ENCODE measurements around the gene IRGC. TPM values are rescaled to one million over a fixed set of nuclear protein-coding genes. Genes with fewer than 3 reads are reported as not detected.

IRGC gene
- total RNA-seq, 1 experiment from 2014 or later, result not detected

DNA sequence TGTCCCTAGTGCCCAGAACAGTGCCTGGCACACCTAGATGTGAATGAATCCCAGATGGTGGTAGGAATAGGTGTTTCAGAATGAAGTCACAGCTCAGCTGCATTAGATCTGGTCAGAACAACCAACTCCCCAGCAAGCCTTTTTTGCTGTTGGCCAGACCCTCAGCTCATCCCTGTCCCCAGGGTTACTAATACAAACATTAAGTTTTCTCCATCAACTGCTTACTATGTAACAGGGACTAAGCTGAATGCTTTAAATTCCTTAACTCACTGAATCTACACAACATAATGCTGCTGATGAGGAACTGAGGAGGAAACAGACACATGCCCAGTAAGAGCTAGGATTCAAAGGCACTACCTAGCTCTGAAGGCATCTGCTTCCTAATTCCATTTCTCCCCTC, 20.1 kb downstream of the IRGC start:
- no peaks in the 10 kb centered on the region for H3K9me3 ChIP-seq
- peaks cover 96% of the 10 kb centered on the region for H3K36me3 ChIP-seq
- H3K27me3 ChIP-seq, result no peaks in the 10 kb centered on the region
- no peak overlapping the region for H3K4me3 ChIP-seq
- no peak for DNase-seq

DNA sequence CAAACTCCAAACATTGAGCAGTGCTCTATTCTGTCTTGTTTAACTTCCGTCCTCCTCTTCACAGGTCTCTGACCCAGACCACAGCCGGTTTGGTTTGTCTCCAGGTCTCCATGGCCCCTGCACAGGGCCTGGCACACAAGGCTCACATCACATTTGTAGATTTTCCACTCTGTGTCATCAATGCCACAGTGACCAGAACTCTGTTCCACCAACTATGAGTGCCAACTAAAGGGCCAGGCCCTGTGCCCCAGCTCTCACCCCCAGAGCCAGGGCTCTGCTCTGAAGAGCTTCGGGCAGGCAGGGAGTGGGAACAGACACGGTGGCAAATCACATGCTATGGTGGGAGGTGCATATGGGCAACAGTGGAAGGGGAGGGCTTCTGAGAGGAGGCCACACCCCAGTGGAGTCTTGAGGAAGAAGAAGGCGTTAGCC, 22.9 kb downstream of the IRGC start:
- DNase-seq, result no peak
- no peaks in the 10 kb centered on the region for H3K9me3 ChIP-seq
- no peak overlapping the region for H3K4me3 ChIP-seq
- H3K27me3 ChIP-seq, result no peaks in the 10 kb centered on the region
- H3K36me3 ChIP-seq, result peaks cover 96% of the 10 kb centered on the region

DNA sequence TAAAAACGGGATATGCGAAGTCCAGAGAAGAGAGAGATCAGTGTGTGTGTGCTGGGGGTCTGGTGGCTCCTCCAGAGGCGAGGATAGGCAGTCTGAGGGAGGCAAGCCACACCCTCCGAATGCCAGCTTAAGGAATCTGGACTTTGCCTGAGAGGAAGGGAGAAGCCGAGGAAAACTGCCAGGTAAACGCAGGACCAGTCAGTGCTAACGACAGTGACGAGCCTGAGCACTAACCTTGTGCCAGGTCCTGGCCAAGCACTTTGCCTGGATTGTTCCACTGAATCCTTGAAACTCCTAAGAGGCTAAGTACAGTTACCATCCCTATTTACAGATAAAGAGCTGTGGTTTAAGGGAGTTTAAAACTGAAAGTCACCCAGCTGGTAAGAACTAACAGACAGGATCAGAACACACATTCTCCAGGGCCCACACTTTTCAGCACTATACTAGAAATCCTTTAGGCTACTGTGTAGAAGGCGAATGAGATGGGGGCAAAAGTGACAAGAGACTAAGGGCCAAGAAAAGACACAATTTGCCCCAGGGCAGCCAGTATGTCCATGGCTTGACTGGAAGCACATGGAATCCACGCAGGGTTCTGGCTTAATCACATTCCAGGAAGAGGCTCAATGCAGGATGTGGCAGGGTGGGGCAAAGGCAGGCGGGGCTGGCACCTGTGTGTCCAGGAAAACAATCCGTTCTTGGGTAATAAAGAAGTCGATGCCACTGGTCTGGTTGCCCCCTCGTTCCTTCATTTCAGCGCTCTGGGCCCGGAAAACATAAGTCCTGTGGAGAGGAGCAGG, 23.8 kb downstream of the IRGC start:
- Histone ChIP-seq H3K27me3 (no peaks in the 10 kb centered on the region), H3K4me3 (no peak overlapping the region), H3K36me3 (peaks cover 97% of the 10 kb centered on the region), H3K9me3 (no peaks in the 10 kb centered on the region)
- no peak for DNase-seq

DNA sequence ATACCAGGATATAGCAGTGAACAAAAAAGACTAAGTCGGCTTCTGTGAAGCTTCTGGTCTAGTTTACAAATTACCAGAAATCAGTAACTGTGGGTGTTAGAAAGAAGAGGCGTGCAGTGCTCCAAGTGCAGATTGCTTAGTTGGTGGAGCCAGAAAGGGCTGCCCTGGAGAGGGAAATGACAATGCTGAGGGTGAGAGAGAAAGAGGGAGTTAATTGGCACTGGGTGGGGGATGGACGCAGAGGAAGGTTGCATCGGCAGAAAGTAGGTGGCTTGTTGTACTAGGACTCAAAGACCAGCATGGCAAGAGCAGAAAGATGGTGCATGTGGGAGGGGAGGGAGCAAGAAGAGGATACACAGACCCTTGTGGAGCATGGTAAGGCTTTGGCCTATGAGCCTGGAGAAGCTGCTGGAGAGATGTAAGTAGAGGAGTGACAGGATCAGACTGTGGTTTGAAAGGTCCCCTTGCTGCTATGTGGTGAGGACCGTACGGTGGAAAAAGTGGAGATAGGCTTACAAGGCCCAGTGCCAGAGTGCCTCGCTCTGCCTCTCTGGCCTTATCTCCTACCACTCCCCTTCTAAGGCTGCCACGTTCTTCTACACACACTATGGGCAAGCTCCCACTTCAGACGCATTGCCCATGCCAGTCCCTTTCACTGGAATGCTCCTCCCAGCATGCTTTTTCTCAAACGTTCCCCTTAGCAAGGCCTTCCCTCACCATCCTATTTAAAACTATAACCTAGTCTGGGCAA, 25.4 kb downstream of the IRGC start:
- no peaks in the 10 kb centered on the region for H3K9me3 ChIP-seq
- peaks cover 99% of the 10 kb centered on the region for H3K36me3 ChIP-seq
- H3K27me3 ChIP-seq, result no peaks in the 10 kb centered on the region
- no peak for DNase-seq
- no peak overlapping the region for H3K4me3 ChIP-seq

DNA sequence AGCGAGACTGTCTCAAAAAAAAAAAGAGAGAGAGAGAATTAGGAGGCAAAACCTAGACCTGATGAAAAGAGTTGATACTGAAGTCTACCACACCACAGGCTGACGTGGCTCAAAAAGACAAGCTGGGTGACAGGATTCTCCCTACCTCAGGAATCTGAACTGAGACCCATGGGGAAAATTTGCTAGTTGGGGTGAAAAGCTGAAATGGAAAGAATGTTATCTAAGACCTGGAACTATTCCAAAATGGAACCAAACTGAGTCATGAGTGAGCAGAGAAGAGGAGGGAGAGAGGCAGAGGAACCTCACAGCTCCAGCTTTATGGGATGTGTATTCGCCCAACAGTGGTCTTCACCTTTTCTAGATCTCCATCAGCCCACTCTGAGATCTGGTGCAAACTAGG, 27.2 kb downstream of the IRGC start:
- peaks cover 96% of the 10 kb centered on the region for H3K36me3 ChIP-seq
- no peak for DNase-seq
- no peaks in the 10 kb centered on the region for H3K9me3 ChIP-seq
- no peak overlapping the region for H3K4me3 ChIP-seq
- no peaks in the 10 kb centered on the region for H3K27me3 ChIP-seq

DNA sequence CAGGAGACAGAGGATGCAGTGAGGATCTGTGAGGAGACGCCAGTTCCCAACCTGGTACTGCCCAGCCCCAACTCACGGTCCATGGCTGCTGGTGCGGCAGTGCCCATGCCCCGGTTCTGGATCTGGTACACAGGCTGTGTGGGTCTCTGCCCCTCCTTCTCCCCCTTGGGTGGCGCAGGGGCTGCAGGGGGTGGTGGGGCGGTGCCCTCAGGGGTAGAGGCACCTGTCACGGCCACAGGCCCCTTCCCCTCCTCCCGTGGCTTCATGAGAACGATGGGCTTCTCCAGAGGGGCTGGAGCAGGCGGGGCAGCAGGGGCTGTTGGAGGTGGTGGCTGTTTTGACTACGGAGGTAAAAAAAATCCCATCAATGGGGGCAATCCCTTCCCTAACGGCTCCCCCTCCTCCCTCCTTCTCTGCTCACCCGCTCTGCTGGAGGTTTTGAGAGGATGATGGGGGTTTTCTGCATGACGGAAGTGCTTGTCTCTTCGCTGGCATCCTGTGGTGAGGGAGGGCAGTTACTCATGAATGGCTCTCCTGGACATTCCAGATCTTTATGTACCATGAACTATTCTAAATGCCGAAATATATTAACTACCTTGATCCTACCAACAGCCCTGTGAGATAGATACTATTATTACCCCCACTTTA, 31.8 kb downstream of the IRGC start:
- Histone ChIP-seq H3K4me3 (no peak overlapping the region), H3K36me3 (peaks cover 89% of the 10 kb centered on the region), H3K9me3 (no peaks in the 10 kb centered on the region), H3K27me3 (no peaks in the 10 kb centered on the region)
- DNase-seq, result no peak

DNA sequence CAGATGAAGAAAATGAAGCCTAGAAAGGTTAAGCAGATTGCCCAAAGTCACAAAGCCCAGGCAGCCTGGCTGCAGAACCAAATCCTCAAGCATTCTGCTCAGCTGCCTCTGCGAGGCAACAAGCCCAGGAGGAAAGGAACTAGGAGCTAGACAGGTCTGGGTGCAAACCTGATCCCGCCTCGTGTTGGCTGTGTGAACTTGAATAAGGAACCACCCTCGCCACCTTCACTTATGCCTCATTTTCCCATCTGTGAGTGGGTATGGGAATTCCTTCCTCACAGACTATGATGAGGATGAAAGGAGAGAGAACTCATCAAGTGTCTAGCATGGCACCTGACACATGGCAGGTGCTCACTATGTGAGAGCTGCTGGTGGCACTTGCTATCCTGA, 32.3 kb downstream of the IRGC start:
- H3K36me3 ChIP-seq, result peaks cover 84% of the 10 kb centered on the region
- H3K9me3 ChIP-seq, result no peaks in the 10 kb centered on the region
- no peaks in the 10 kb centered on the region for H3K27me3 ChIP-seq
- no peak overlapping the region for H3K4me3 ChIP-seq
- no peak for DNase-seq

DNA sequence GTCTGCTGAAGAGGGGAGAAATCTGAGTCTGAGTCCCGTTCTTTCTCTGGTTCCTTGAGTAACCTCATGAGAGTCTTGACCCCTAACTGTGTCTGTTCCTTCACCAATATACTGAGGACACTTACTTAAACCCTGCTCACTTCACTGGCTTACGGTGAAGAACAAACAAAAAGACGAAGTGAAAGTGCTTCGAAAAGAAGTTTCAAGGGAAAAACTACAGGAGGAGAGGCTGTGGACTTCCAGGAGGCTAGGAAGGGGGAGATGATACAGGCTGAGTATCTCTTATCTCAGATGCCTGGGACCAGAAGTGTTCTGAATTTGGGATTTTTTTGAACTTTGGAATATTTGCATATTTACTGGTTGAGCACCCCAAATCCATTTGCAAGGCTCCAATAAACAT, 32.8 kb downstream of the IRGC start:
- no peak for DNase-seq
- no peaks in the 10 kb centered on the region for H3K27me3 ChIP-seq
- H3K9me3 ChIP-seq, result no peaks in the 10 kb centered on the region
- no peak overlapping the region for H3K4me3 ChIP-seq
- H3K36me3 ChIP-seq, result peaks cover 79% of the 10 kb centered on the region

DNA sequence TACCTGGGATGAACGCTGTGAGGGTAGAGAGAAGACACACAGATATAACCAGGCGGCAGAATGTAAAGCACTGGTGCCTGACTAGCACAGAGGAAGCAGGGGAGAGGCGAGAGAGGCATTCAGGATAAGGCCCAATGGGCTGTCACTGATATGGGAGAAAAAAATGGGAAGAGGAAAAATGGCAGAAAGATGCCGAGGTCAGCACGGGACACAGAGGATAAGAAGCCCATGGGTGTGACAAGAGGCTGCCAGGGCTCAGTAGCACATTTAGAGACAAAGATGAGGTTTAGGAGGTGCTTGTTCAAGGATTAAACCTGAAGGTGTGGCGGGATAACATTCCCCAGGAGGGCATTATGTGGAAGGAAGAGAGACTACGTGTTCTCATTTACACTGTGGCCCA, 33.3 kb downstream of the IRGC start:
- Histone ChIP-seq H3K36me3 (peaks cover 76% of the 10 kb centered on the region), H3K4me3 (no peak overlapping the region), H3K9me3 (no peaks in the 10 kb centered on the region), H3K27me3 (no peaks in the 10 kb centered on the region)
- DNase-seq, result no peak

DNA sequence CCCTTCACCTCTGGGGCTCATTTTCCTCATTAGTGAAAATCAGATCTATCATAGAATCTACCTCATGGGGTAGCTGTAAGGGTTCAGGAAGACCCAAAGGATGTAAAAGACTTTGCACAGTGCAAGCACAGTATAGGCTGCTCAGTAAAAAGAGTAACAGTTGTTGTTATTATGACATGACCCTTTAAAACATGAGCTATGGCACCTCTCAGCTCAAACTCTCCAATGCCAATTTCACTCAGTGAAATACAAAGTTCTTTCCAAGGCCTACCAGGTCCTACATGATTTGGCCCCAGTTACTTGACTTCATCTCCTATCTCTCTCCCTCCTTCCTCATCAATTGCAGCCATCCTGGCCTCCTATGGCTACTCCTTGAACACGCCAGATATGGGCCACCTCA, 34.0 kb downstream of the IRGC start:
- Histone ChIP-seq H3K4me3 (no peak overlapping the region), H3K27me3 (no peaks in the 10 kb centered on the region), H3K36me3 (peaks cover 69% of the 10 kb centered on the region), H3K9me3 (no peaks in the 10 kb centered on the region)
- no peak for DNase-seq

DNA sequence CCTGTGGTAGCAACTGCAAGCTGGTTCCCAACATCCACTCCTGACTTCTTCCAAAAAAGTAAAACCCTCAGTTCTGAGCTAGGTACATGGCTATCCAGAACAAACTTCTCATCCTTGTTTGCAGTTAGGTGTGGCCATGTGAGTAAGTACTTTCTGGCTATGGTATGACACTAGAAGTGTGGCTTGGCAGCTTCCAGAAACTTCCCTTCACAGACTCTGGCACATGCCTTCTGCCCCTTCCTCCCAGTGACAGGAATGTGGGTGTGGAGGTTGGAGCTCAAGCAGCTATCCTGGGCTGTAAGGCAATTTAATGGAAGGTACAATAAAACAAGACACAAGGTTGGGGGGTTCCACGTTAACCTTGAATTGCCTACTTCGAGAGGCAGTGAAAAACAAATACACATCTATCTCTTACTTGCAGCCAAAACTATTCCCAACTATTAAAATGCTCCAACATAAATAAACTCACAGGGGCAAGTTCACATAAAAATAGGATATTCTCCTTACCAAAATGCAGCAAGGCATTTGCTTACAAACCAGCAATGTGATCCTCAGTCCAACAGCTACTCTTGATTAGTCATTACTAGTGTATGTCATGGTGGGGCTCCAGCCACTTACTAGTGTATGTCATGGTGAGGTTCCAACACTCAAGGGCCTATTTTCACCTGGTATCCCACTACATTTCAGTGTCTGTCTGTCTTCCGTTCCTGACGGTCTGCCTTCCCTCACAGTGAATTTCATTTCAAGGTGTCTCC, 35.8 kb downstream of the IRGC start:
- no peaks in the 10 kb centered on the region for H3K27me3 ChIP-seq
- peak; percentile 74 for DNase-seq
- H3K9me3 ChIP-seq, result no peaks in the 10 kb centered on the region
- H3K36me3 ChIP-seq, result peaks cover 54% of the 10 kb centered on the region
- no peak overlapping the region for H3K4me3 ChIP-seq

DNA sequence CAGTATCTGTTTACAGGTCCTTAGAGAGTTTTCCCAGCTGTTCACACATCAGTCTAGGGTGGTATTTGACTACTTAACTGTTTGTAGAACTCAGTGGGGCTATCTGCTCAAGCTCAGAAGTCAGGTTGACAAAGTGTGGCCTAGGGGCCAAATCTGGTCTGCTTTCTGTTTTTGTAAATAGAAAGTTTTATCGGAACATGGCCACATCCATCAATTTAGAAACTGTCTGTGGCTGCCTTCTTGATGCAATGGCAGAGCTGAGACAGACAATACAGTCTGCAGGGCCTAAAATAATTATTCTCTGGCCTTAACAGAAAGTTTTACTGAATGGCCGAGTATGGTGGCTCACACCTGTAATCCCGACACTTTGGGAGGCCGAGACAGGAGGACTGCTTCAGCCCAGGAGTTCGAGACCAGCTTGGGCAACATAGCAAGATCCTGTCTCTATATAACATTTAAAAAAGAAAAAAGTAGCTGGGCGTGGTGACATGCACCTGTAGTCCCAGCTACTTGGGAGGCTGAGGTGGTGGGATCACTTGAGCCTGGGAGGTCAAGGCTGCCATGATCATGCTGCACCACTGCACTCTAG, 36.5 kb downstream of the IRGC start:
- no peak for DNase-seq
- H3K4me3 ChIP-seq, result no peak overlapping the region
- no peaks in the 10 kb centered on the region for H3K9me3 ChIP-seq
- peaks cover 47% of the 10 kb centered on the region for H3K36me3 ChIP-seq
- no peaks in the 10 kb centered on the region for H3K27me3 ChIP-seq

DNA sequence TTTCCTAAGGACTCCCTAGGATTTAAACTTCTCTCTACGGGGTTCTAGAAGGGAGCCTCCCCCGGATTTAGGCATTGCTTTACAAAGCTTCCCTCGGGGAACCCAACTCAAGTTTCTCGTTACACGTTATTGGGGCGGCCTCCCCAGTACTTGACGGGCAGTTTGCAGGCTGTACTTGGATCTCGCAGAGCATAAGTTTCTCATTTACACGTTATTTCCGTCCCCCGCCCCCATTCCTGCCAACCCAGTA, 38.3 kb downstream of the IRGC start:
- Histone ChIP-seq H3K36me3 (peaks cover 31% of the 10 kb centered on the region), H3K4me3 (peak overlapping the region; percentile 88), H3K9me3 (no peaks in the 10 kb centered on the region), H3K27me3 (no peaks in the 10 kb centered on the region)
- DNase-seq, result no peak

DNA sequence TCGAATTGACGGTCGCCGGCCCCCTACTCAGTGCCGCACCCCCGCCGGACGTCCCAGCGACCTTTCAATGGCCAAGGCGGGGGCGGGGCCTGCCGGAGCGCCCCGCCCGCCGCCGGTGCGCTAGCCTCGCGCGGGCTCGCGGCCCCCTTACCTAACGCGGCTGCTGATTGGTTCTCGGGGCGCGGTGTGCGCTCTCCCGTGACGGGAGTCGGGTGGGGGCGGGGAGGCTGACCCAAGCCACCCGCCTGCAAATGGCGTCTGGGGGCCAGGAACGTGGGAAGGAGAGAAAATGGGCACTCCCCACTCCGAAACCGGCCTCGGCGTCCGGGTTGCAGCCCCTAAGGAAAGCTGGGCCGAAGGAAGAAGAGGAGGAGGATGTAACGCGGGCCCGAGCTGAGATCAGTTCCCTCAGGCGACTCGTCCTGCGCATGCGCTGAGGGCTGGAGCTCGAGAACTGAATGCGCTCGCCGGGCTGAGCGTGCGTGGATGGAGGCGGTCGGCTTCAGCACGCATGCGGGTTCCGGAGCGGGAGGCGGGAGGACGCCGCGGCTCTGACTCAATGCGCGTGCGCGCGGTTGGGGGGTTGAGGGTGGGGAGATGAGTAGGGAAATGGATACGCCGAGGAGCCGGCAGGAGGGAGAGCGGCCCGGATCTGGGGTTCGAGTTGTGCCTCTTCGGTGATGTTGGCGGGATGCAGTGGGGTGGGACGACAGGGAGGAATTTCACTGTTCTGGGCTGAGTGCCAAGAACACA, 38.8 kb downstream of the IRGC start, which contains the start of gene SMG9:
SMG9 (minus strand) TSS at position 460 of the 753 bp plus-strand sequence. CDS start 4,221 bp downstream, outside the sequence.
- H3K9me3 ChIP-seq, result no peaks in the 10 kb centered on the region
- peak; percentile 99 for DNase-seq
- H3K36me3 ChIP-seq, result peaks cover 26% of the 10 kb centered on the region
- peak within 1 kb of the TSS; percentile 88 for H3K4me3 ChIP-seq
- no peaks in the 10 kb centered on the region for H3K27me3 ChIP-seq

DNA sequence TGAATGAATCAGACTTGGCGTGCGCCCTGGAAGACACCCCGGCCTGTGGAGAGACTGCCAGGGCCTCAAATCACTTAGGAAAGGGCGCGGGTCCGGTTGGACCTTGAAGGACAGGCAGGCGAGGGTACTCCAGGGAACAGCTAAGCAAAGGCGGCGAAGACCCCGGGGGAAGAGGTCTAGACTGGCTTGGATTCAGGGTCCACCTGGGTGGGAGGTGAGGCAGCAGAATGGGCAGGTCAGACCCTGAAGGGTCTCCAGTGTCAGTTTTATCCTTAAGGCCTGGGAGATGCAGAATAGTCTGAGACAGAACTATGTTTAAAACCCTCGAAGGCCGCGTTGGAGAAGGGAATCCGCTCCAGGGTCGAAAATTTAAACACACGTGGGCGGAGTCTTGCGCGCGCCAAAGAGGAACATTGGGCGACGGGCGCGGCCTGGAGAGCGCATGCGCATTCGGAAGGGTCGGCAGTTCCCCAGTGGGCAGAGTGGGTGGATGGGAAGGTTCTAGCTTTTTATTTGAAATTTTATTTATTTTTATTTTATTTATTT, 39.5 kb downstream of the IRGC start:
- Histone ChIP-seq H3K9me3 (no peaks in the 10 kb centered on the region), H3K27me3 (no peaks in the 10 kb centered on the region), H3K4me3 (peak overlapping the region; percentile 88), H3K36me3 (peaks cover 19% of the 10 kb centered on the region)
- peak; percentile 10 for DNase-seq

DNA sequence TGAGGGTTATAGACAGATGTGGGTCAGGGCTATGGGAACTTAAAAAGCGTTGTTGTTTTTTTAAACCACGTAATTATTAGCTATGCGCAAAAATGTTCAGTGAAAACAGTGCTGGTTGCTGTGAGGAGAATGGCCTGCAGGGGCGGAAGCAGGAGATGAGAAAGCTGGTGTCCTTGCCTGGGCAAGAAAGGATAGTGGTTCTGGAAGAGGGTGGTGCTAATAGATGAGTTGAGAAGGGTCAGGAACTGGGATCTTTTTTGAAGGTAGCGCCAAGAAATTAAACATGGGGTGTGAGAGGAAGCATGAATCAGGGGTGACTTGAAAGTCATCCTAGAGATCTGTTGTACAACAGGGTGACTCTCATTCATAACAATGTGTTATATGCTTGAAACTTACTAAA, 43.6 kb downstream of the IRGC start:
- Histone ChIP-seq H3K27me3 (no peaks in the 10 kb centered on the region), H3K4me3 (no peak overlapping the region), H3K9me3 (no peaks in the 10 kb centered on the region), H3K36me3 (no peaks in the 10 kb centered on the region; the same call in 1 of the 2 replicates)
- peak; percentile 91 for DNase-seq
